Muscle layer of colon (tissue), 2 donors: ENCODE measurements around the gene TMOD2.

Experiments
- H3K27ac ChIP-seq: one replicate; pipeline ENCODE4 v1.7.0; 2013; ENCODE audit warnings: low read depth, mild to moderate bottlenecking, low read length, moderate library complexity
- H3K27me3 ChIP-seq, 2 donors: one replicate each; pipeline ENCODE4 v1.7.0; 2013; ENCODE audit warnings: low read length in 2 of 2, mild to moderate bottlenecking in 2 of 2; ENCODE audit not compliant: insufficient read depth in 2 of 2, control insufficient read depth in 1 of 2
- H3K36me3 ChIP-seq: one replicate; pipeline ENCODE4 v1.7.0; 2013; ENCODE audit warnings: mild to moderate bottlenecking, low read length; ENCODE audit not compliant: insufficient read depth
- H3K4me1 ChIP-seq: one replicate; pipeline ENCODE4 v1.7.0; 2013; ENCODE audit warnings: mild to moderate bottlenecking, low read length; ENCODE audit not compliant: insufficient read depth
- H3K4me3 ChIP-seq, 2 donors: one replicate each; pipeline ENCODE4 v1.7.0; 2013; ENCODE audit warnings: low read length in 2 of 2, low read depth in 1 of 2, mild to moderate bottlenecking in 1 of 2, moderate library complexity in 1 of 2
- H3K9ac ChIP-seq: one replicate; pipeline ENCODE4 v1.7.0; 2013; ENCODE audit warnings: low read length
- H3K9me3 ChIP-seq: one replicate; pipeline ENCODE4 v1.7.0; 2013; ENCODE audit warnings: mild to moderate bottlenecking, low read length
- donor health status: abdominal sarcoma.
- donor health status: Adenocarcinoma of cecum.

The TMOD2 gene

DNA sequence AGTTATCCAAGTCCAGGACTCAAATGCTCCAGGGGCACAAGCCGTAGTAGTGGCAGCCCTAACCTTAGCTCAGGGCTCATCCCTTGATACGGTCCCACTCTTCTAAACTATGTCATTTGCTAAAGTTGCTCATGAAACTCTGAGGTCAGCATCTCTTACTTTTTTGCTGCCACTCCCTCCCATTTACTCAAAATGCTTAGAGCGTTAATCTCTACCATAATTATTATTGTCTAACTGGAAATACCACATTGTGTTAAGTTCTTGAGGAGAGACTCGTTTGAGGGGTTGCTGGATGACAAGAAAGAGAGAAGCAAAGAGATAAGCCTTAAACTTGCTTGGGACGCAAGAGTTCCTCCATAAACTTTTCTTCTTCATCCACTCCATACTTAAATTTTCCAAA lies 51.2 kb downstream of the TMOD2 start:
- H3K4me1 ChIP-seq = no peaks in the 10 kb centered on the region
- H3K27ac ChIP-seq = no peak overlapping the region
- H3K27me3 ChIP-seq = no peaks in the 10 kb centered on the region
- H3K9ac ChIP-seq = no peak overlapping the region
- H3K36me3 ChIP-seq = peaks cover 36% of the 10 kb centered on the region
- H3K9me3 ChIP-seq = no peaks in the 10 kb centered on the region
- H3K4me3 ChIP-seq = no peak overlapping the region

DNA sequence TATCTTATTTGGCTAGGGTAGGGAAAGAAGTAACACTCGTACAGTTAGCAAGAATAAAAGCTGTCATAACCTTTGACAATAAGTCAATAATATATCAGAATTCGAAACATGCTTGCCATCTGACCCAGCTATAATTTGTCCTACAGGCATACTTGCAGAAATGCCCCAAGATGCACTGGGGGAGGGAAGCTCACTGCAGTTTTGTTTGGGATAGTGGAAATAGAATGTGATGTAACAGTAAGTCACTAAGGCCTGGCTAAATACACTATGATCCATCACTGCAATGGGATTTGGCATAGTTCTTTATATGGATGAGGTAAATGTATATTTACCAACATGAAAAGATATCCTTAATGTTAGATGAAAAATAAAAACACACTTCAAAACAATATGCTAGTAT lies 52.6 kb downstream of the TMOD2 start:
- Histone ChIP-seq H3K9ac (no peak overlapping the region), H3K9me3 (no peaks in the 10 kb centered on the region), H3K27me3 (no peaks in the 10 kb centered on the region), H3K36me3 (peaks cover 32% of the 10 kb centered on the region), H3K4me1 (no peaks in the 10 kb centered on the region), H3K27ac (no peak overlapping the region), H3K4me3 (no peak overlapping the region)

DNA sequence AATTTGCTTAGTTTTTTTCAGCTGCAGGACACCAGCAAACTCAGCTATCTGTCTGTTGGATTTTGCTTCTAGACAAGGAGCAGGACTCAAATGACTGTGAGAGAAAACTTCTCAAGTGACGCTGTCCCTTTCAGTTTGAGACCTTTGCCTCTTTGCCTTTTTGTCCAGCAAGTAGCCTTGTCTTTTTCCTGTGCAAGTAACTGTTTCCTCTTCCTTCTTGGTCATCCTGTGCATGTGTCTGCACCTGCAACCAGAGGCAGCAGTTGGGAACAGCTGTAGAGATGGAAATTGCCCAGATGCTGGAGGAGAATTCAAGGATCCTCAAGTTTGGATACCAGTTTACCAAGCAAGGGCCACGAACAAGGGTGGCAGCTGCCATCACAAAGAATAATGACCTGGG lies 54.7 kb downstream of the TMOD2 start:
- Histone ChIP-seq H3K27me3 (no peaks in the 10 kb centered on the region), H3K36me3 (peaks cover 26% of the 10 kb centered on the region), H3K4me3 (no peak overlapping the region), H3K27ac (no peak overlapping the region), H3K9me3 (no peaks in the 10 kb centered on the region), H3K4me1 (no peaks in the 10 kb centered on the region), H3K9ac (no peak overlapping the region)

DNA sequence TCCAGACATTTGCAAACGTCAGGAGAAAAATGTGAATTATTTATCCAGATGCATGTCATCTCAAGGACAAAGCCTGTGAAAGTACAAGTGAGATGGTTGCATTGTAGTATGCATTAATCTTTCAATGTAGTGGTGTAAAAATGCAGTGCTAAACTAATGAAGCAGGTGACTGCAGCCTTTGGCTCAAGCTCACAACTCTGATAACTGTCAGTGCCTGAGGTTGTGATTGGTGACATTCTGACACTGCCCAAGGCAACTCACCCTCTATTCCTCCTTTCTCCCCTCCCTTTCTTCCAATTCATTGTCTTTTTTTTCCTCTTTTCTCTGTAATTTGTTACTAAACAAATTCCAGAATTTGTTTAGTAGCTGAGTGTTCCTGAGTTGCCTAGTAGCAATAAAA lies 58.1 kb downstream of the TMOD2 start:
- Histone ChIP-seq H3K4me1 (no peaks in the 10 kb centered on the region), H3K27ac (no peak overlapping the region), H3K9me3 (no peaks in the 10 kb centered on the region), H3K4me3 (no peak overlapping the region), H3K9ac (no peak overlapping the region), H3K36me3 (peaks cover 21% of the 10 kb centered on the region), H3K27me3 (no peaks in the 10 kb centered on the region)

DNA sequence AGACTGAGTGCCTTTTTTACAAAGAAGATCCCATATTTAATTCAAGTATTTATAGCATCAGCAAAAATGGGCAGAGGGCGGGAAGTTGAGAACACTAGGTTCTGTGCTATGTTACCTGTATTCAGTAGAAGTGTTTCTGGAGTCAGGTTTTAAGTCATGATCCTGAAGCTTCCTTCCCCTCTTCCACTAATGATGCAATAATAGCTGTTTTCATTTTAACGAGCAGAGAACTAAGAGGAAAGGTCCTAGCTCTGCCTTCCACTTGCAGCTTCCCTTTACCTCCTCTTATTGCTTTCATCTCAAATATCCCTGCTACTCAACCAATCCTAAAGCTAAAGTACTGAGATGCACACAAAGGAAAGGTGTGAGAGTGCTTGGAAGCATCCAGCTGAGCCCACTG lies 61.2 kb downstream of the TMOD2 start:
- Histone ChIP-seq H3K36me3 (peaks cover 6% of the 10 kb centered on the region), H3K4me1 (no peaks in the 10 kb centered on the region), H3K9ac (no peak overlapping the region), H3K9me3 (no peaks in the 10 kb centered on the region), H3K4me3 (no peak overlapping the region), H3K27ac (no peak overlapping the region), H3K27me3 (no peaks in the 10 kb centered on the region)

DNA sequence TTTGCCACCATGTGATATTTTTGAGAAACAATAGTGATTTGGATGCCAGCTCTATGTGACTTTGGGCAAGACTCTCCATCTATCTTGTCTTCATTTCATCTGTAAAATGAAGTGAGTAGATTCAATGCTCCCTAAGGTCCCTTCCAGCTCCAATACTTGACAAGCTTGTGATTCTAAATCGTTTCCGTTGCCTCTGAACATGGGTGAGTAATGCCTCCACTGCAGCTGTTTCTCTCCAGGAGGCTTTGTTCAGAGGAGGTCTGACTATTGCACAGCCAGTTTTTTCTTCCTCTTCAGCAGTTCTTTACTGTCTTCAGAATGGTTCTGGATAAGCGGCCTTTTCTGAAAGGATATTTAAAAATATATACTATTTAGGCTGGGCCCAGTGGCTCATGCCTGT lies 63.2 kb downstream of the TMOD2 start:
- Histone ChIP-seq H3K27ac (no peak overlapping the region), H3K27me3 (no peaks in the 10 kb centered on the region), H3K9me3 (no peaks in the 10 kb centered on the region), H3K36me3 (no peaks in the 10 kb centered on the region), H3K4me3 (no peak overlapping the region), H3K9ac (no peak overlapping the region), H3K4me1 (no peaks in the 10 kb centered on the region)

DNA sequence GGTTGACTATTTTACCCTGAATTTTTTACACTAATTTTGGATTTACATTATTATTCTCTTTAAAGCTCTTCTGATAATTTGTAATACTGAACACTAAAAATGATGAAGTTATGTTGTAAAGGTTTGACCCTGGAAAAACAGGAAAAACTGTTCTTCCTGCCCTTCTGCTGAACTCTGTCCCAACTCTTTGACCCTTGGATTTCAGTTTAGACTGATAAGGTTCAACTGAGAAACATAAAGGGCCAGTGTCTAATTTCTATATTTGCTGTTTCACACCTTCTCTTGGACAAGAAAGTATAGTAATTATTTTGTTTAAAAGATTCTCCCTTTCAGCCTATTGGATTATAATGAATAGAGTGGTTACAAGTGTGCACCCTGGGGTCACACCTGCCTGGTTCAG lies 65.2 kb downstream of the TMOD2 start:
- no peak overlapping the region for H3K27ac ChIP-seq
- H3K9ac ChIP-seq = no peak overlapping the region
- no peaks in the 10 kb centered on the region for H3K4me1 ChIP-seq
- H3K27me3 ChIP-seq = no peaks in the 10 kb centered on the region
- H3K9me3 ChIP-seq = peaks cover 7% of the 10 kb centered on the region
- H3K36me3 ChIP-seq = no peaks in the 10 kb centered on the region
- no peak overlapping the region for H3K4me3 ChIP-seq

DNA sequence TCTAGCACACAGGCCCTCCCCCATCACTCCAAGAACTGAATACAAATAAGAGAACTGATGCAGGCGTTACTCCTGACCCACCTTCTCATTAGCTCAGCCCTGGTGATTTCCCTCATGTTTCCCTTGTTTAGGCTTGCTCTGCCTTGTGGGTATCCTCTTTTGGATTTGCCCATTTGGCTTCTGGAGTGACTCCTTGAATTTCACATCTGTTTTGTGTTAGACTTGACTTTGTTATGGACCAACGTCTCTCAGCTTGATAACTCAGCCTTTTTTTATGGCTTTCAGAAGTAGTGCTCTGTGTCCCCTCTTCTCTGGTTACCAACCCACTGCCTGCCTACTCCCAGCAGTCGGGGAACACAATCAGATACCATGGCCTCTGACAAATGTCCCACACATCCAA lies 66.8 kb downstream of the TMOD2 start:
- no peak overlapping the region for H3K27ac ChIP-seq
- H3K4me1 ChIP-seq = no peaks in the 10 kb centered on the region
- H3K36me3 ChIP-seq = no peaks in the 10 kb centered on the region
- peaks cover 8% of the 10 kb centered on the region for H3K9me3 ChIP-seq
- H3K9ac ChIP-seq = no peak overlapping the region
- no peak overlapping the region for H3K4me3 ChIP-seq
- H3K27me3 ChIP-seq = no peaks in the 10 kb centered on the region

DNA sequence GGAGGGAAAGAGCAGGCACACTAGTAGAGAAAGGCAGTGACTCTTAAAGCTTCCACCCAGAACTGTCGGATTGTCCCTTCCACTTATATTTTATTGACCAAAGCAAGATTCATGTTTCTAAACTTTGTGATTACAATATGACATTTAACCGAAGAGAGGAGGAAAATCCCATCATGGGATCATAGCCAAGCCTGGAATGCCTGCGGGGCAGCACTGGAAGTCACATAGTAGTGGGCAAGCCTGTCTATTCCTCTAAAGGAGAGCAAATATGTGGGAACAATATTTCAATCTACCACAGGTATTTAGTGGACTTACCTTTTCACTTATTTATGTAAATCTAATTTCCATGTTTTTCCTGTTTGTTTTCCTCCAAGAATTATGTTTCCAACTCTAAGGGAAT lies 74.3 kb downstream of the TMOD2 start:
- Histone ChIP-seq H3K9ac (no peak overlapping the region), H3K36me3 (no peaks in the 10 kb centered on the region), H3K9me3 (peaks cover 8% of the 10 kb centered on the region), H3K4me3 (no peak overlapping the region), H3K4me1 (peaks cover 8% of the 10 kb centered on the region), H3K27ac (no peak overlapping the region), H3K27me3 (no peaks in the 10 kb centered on the region)

DNA sequence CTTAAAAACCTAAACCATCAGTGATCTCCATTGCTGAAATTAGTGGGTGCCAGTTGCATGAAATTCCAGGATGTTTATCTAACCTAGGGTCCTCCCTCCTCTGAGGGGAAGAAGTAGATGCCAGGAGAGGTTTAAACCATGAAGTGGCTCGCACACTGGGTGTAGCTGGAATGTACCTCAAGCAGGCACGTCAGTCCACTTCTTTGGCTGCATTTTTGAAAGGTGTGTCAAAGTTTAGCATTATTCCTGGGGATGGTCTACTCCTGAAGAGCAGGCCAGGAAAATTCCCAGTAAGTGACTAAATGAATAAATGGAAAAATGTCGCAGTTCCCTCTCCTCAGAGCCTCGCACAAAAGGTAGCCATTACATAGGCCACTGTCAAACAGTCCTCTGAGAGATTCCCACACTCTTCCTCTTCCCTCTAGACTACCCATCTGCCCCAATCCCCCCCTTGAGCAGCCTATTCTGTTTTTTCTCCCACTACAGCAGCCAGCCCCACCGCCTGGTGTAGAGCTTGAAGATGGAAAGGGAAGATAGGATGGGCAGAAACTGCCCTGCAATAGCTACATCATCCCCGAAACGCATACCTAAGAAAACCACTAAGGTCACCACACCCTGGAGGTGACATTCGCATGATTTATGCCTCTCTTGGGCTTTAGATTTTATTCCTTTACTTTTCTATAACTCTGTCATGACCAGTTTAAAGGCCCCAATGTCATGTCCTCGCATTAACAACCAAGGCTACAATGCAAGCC lies 77.4 kb downstream of the TMOD2 start:
- H3K27ac ChIP-seq = no peak overlapping the region
- no peaks in the 10 kb centered on the region for H3K27me3 ChIP-seq
- H3K4me3 ChIP-seq = peak overlapping the region; percentile 12 to 72
- no peaks in the 10 kb centered on the region for H3K36me3 ChIP-seq
- H3K4me1 ChIP-seq = peaks cover 18% of the 10 kb centered on the region
- H3K9me3 ChIP-seq = no peaks in the 10 kb centered on the region
- no peak overlapping the region for H3K9ac ChIP-seq

DNA sequence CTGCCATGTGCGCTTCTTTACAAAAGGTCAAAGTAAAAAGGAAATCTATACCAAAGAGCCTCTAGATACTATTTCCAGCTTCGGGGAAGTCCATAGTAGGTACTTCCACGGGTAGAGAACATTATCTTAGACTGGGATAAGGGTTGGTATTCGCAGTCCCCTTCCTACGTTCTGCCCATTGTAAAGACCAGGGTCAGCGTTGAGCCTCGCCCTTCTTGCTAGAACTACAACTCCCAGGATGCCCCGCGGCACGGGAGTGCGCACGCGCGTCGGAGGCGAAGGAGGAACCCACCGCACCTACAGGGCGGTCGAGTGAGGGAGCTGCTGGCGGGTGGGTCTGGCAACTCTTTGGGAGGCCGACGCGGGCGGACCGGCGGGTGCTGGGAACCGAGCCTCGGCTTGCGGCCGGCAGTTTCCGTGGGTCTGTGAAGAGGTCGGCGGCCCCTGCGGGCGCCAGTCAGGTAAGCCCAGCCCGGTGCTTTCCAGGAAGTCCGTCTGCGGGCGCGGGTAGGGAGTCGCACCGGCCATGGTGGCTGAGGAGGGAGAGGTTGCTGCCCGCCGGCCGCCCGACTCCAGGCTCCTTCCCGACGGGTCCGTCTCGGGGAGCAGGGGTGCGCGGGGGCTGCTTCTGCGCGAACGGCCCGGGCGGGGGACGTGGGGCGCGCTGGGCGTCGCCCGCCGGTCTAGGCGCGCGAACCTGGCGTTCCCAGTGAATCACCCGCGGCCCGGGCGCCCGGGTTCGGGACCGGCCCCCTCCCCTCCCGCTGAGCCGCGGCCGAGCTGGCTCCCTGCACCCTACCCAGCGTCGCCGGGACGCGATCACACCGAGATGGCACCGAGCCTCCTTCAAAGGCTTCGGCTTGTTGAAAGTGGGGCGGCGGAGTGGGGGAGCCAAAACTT lies 78.2 kb downstream of the TMOD2 start, which contains the start of gene TMOD3:
TMOD3 (plus strand) TSS at position 278 of the 900 bp plus-strand sequence. CDS start 33,232 bp downstream, outside the sequence.
- H3K9ac ChIP-seq = peak within 1 kb of the TSS; percentile 62
- no peaks in the 10 kb centered on the region for H3K9me3 ChIP-seq
- H3K4me1 ChIP-seq = peaks cover 18% of the 10 kb centered on the region
- H3K4me3 ChIP-seq = peak within 1 kb of the TSS; percentile 72 to 88
- H3K36me3 ChIP-seq = no peaks in the 10 kb centered on the region
- H3K27ac ChIP-seq = peak within 1 kb of the TSS; percentile 65
- H3K27me3 ChIP-seq = no peaks in the 10 kb centered on the region
